ENCODE data around the gene MSL3. TPM values are rescaled to one million over a fixed set of nuclear protein-coding genes. Genes with fewer than 3 reads are reported as not detected.

Gene MSL3
- total RNA-seq, 1 donor from 2014 or later, result 33.2 TPM

GRCh38 chrX:11745881-11746280, 12.2 kb upstream of the MSL3 start:
- Mint-ChIP-seq H3K27me3 (ENCODE audit: insufficient read depth, low read depth) (no peaks in the 10 kb centered on the region), H3K27ac (no peak overlapping the region), H3K4me3 (no peak overlapping the region), H3K9me3 (no peaks in the 10 kb centered on the region), H3K36me3 (no peaks in the 10 kb centered on the region), H3K4me1 (no peaks in the 10 kb centered on the region)
- H3K9me3 ChIP-seq (ENCODE audit: low read depth), result no peaks in the 10 kb centered on the region
- H3F3A ChIP-seq (ENCODE audit: low read depth), result no peaks in the 10 kb centered on the region
- no peaks in the 10 kb centered on the region for H3K79me2 ChIP-seq (ENCODE audit: low read depth)
- H2AFZ ChIP-seq (replicated peaks), result no peak overlapping the region
- no peaks in the 10 kb centered on the region for H4K20me1 ChIP-seq (ENCODE audit: low read depth)
- H3K4me3 ChIP-seq, result no peak overlapping the region
- DNase-seq (ENCODE audit: low spot score), result no peak
- no peak overlapping the region for H3K27ac ChIP-seq
- H3K4me2 ChIP-seq, result no peak overlapping the region
- H3K27me3 ChIP-seq, result no peaks in the 10 kb centered on the region
- TF ChIP-seq EZH2phosphoT487 (IDR thresholded peaks at IDR 0.05), result no peak
- TF ChIP-seq CTCF (IDR thresholded peaks at IDR 0.05), result no peak
- no peak for TF ChIP-seq EZH2 (IDR thresholded peaks at IDR 0.05)
- H3K36me3 ChIP-seq, result no peaks in the 10 kb centered on the region
- H3K9ac ChIP-seq, result no peak overlapping the region
- H3K4me1 ChIP-seq, result no peaks in the 10 kb centered on the region

- Histone ChIP-seq H3K36me3 (no peaks in the 10 kb centered on the region), H3K9ac (no peak overlapping the region), H3K27me3 (no peaks in the 10 kb centered on the region), H4K20me1 (ENCODE audit: low read depth) (no peaks in the 10 kb centered on the region), H3K27ac (no peak overlapping the region), H3F3A (ENCODE audit: low read depth) (no peaks in the 10 kb centered on the region), H2AFZ (replicated peaks) (no peak overlapping the region), H3K4me2 (no peak overlapping the region), H3K4me3 (no peak overlapping the region), H3K4me1 (no peaks in the 10 kb centered on the region), H3K9me3 (ENCODE audit: low read depth) (no peaks in the 10 kb centered on the region), H3K79me2 (ENCODE audit: low read depth) (no peaks in the 10 kb centered on the region)
- H3K9me3 Mint-ChIP-seq, result no peaks in the 10 kb centered on the region
- H3K4me3 Mint-ChIP-seq, result no peak overlapping the region
- no peaks in the 10 kb centered on the region for H3K4me1 Mint-ChIP-seq
- TF ChIP-seq EZH2phosphoT487 (IDR thresholded peaks at IDR 0.05) (no peak), CTCF (IDR thresholded peaks at IDR 0.05) (no peak), EZH2 (IDR thresholded peaks at IDR 0.05) (no peak)
- no peak for DNase-seq (ENCODE audit: low spot score)
- no peaks in the 10 kb centered on the region for H3K36me3 Mint-ChIP-seq
- peaks cover 6% of the 10 kb centered on the region for H3K27me3 Mint-ChIP-seq (ENCODE audit: insufficient read depth, low read depth)
- H3K27ac Mint-ChIP-seq, result no peak overlapping the region
Observed at GRCh38 chrX:11750046-11750445, 8.0 kb upstream of the MSL3 start.

- H4K20me1 ChIP-seq (ENCODE audit: low read depth), result no peaks in the 10 kb centered on the region
- H3K9me3 ChIP-seq (ENCODE audit: low read depth), result no peaks in the 10 kb centered on the region
- no peak overlapping the region for H3K4me2 ChIP-seq
- H2AFZ ChIP-seq (replicated peaks), result no peak overlapping the region
- H3F3A ChIP-seq (ENCODE audit: low read depth), result no peaks in the 10 kb centered on the region
- H3K79me2 ChIP-seq (ENCODE audit: low read depth), result no peaks in the 10 kb centered on the region
- H3K4me1 ChIP-seq, result no peaks in the 10 kb centered on the region
- Mint-ChIP-seq H3K36me3 (no peaks in the 10 kb centered on the region), H3K4me3 (no peak overlapping the region), H3K4me1 (no peaks in the 10 kb centered on the region), H3K27ac (no peak overlapping the region), H3K9me3 (no peaks in the 10 kb centered on the region), H3K27me3 (ENCODE audit: insufficient read depth, low read depth) (peaks cover 6% of the 10 kb centered on the region)
- no peak for TF ChIP-seq EZH2 (IDR thresholded peaks at IDR 0.05)
- TF ChIP-seq EZH2phosphoT487 (IDR thresholded peaks at IDR 0.05), result no peak
- no peak for TF ChIP-seq CTCF (IDR thresholded peaks at IDR 0.05)
- no peak overlapping the region for H3K4me3 ChIP-seq
- no peaks in the 10 kb centered on the region for H3K27me3 ChIP-seq
- no peak for DNase-seq (ENCODE audit: low spot score)
- H3K9ac ChIP-seq, result no peak overlapping the region
- H3K27ac ChIP-seq, result no peak overlapping the region
- H3K36me3 ChIP-seq, result no peaks in the 10 kb centered on the region
Observed at GRCh38 chrX:11750694-11751093, 7.3 kb upstream of the MSL3 start.
